HepG2 (cell line): ENCODE data around the gene NCDN. TPM values are rescaled to one million over a fixed set of nuclear protein-coding genes. Genes with fewer than 3 reads are reported as not detected.

ENCODE experiments used
- FLYWCH1 ChIP-seq: sonication (generic); formaldehyde crosslinking; IDR thresholded peaks from 2 replicates; pipeline ENCODE4 v1.8.1; 2023; ENCODE audit warnings: mild to moderate bottlenecking, missing genetic modification reagents
- GATA4 ChIP-seq: sonication (generic); IDR thresholded peaks from 2 replicates; pipeline ENCODE4 v1.6.1; 2016; ENCODE audit warnings: antibody characterized with exemption, low read depth, borderline replicate concordance
- HNF4G ChIP-seq, 2 experiments: sonication (generic) in 1 of 2; formaldehyde crosslinking in 1 of 2; IDR thresholded peaks; 2 replicates each; pipeline versions ENCODE4 v1.4.0 to v1.6.1; 2011 to 2020; ENCODE audit warnings: borderline replicate concordance in 2 of 2, low read depth in 2 of 2, mild to moderate bottlenecking in 2 of 2, low read length in 1 of 2, missing genetic modification reagents in 1 of 2, moderate library complexity in 1 of 2
- HOXA3 ChIP-seq: sonication (generic); formaldehyde crosslinking; IDR thresholded peaks from 2 replicates; pipeline ENCODE4 v1.5.0; 2020; ENCODE audit warnings: missing genetic modification reagents
- IKZF5 ChIP-seq: IDR thresholded peaks from 2 replicates; pipeline ENCODE4 v1.6.1; 2018; ENCODE audit warnings: missing genetic modification reagents, mild to moderate bottlenecking, missing compliant biosample characterization
- ISL2 ChIP-seq: sonication (generic); formaldehyde crosslinking; IDR thresholded peaks from 2 replicates; pipeline ENCODE4 v1.5.0; 2020; ENCODE audit warnings: missing genetic modification reagents
- KDM6A ChIP-seq: IDR thresholded peaks from 2 replicates; pipeline ENCODE4 v1.6.1; 2016; ENCODE audit warnings: low read depth
- RFX1 ChIP-seq: fragments of 450-650 bp; IDR thresholded peaks from 2 replicates; pipeline ENCODE4 v1.6.1; 2017
- SALL1 ChIP-seq: sonication (generic); formaldehyde crosslinking; IDR thresholded peaks from 2 replicates; pipeline ENCODE4 v1.8.0; 2022; ENCODE audit warnings: mild to moderate bottlenecking, missing genetic modification reagents
- SKIL ChIP-seq: sonication (generic); formaldehyde crosslinking; IDR thresholded peaks from 2 replicates; pipeline ENCODE4 v1.8.0; 2022; ENCODE audit warnings: missing genetic modification reagents, mild to moderate bottlenecking, moderate library complexity, borderline replicate concordance
- SOX5 ChIP-seq: IDR thresholded peaks from 2 replicates; pipeline ENCODE4 v1.6.1; 2016; ENCODE audit warnings: borderline replicate concordance
- TIGD3 ChIP-seq: sonication (generic); formaldehyde crosslinking; IDR thresholded peaks from 2 replicates; pipeline ENCODE4 v1.5.1; 2020; ENCODE audit warnings: mild to moderate bottlenecking, missing genetic modification reagents, borderline replicate concordance
- ZBTB7A ChIP-seq: sonication (generic); formaldehyde crosslinking; IDR thresholded peaks from 2 replicates; pipeline ENCODE4 v1.8.0; 2022; ENCODE audit warnings: mild to moderate bottlenecking, missing genetic modification reagents
- ZEB1 ChIP-seq: IDR thresholded peaks from 2 replicates; pipeline ENCODE4 v1.6.1; 2012; ENCODE audit warnings: mild to moderate bottlenecking, low read depth, inconsistent platforms; ENCODE audit not compliant: insufficient replicate concordance
- ZMYM4 ChIP-seq: sonication (generic); formaldehyde crosslinking; IDR thresholded peaks from 2 replicates; pipeline ENCODE4 v1.8.1; 2023; ENCODE audit warnings: mild to moderate bottlenecking, missing genetic modification reagents
- ZNF205 ChIP-seq: IDR thresholded peaks from 2 replicates; pipeline ENCODE4 v1.6.1; 2018; ENCODE audit warnings: missing biosample characterization, missing genetic modification reagents
- ZNF281 ChIP-seq: sonication (generic); formaldehyde crosslinking; IDR thresholded peaks from 2 replicates; pipeline ENCODE4 v1.4.0; 2020; ENCODE audit warnings: missing genetic modification reagents, borderline replicate concordance
- ZNF510 ChIP-seq: sonication (generic); formaldehyde crosslinking; IDR thresholded peaks from 2 replicates; pipeline ENCODE4 v1.4.0; 2020; ENCODE audit warnings: low read depth, mild to moderate bottlenecking, missing genetic modification reagents
- ZNF557 ChIP-seq: sonication (generic); formaldehyde crosslinking; IDR thresholded peaks from 2 replicates; pipeline ENCODE4 v1.4.0; 2020; ENCODE audit warnings: missing genetic modification reagents
- ZNF713 ChIP-seq: sonication (generic); formaldehyde crosslinking; IDR thresholded peaks from 2 replicates; pipeline ENCODE4 v1.4.0; 2020; ENCODE audit warnings: mild to moderate bottlenecking, missing genetic modification reagents
- ZNF782 ChIP-seq: sonication (generic); formaldehyde crosslinking; IDR thresholded peaks from 2 replicates; pipeline ENCODE4 v1.4.0; 2020; ENCODE audit warnings: missing genetic modification reagents, mild to moderate bottlenecking, borderline replicate concordance
- polyA plus RNA-seq, 8 experiments: library from polyadenylated mRNA; depleted of rRNA in 3 of 8; stranded (reverse) in 7 of 8; unstranded in 1 of 8; fragments of >200 nt; fragmentation: Illumina TruSeq in 4 of 8; extraction: Trizol in 4 of 8; gene quantifications; 2 replicates each; pipeline versions ENCODE4 v1.2.1 to v1.2.3, GENCODE V29; 2011 to 2016; ENCODE audit warnings: low read depth in 4 of 8, missing spikeins in 1 of 8, mixed read lengths in 1 of 8; ENCODE audit not compliant: insufficient read depth in 1 of 8
- total RNA-seq, 5 experiments: library from RNA; depleted of rRNA; stranded (reverse); fragments of >200 nt; fragmentation: Illumina TruSeq; extraction: Trizol; gene quantifications; 2 replicates each; pipeline ENCODE4 v1.2.3, GENCODE V29; 2016; ENCODE audit warnings: low read depth in 1 of 5

Gene NCDN
- total and polyA plus RNA-seq, 2 of the 13 experiments (the other 11 are each of a cell fraction or from before 2014, with no cell fraction given), result 6.6 to 9.3 TPM

GRCh38 chr1:35555601-35556477, 1.8 kb upstream of the NCDN start (continued):
- TF ChIP-seq ZNF782 (CRISPR knock-in tag), result no peak
- peak; percentile 39; the same call in 1 of the 2 replicates for TF ChIP-seq ZNF205 (CRISPR knock-in tag)
- no peak for TF ChIP-seq RFX1
- no peak for TF ChIP-seq FLYWCH1 (CRISPR knock-in tag)
- TF ChIP-seq IKZF5 (CRISPR knock-in tag), result peak; percentile 30; the same call in 1 of the 2 replicates
- no peak for TF ChIP-seq ZNF557 (CRISPR knock-in tag)
- no peak for TF ChIP-seq ZMYM4 (CRISPR knock-in tag)
- TF ChIP-seq HOXA3 (CRISPR knock-in tag), result no peak
- TF ChIP-seq SOX5 (CRISPR knock-in tag), result peak; percentile 84
- peak; percentile 87 for TF ChIP-seq SKIL (CRISPR knock-in tag)
- 0 out of 2 replicates have a peak, but pooled peaks have one; percentile 21 for TF ChIP-seq ZNF510 (CRISPR knock-in tag)
- peak; percentile 30 for TF ChIP-seq HNF4G (IDR thresholded peaks at IDR 0.05; ENCODE audit: borderline replicate concordance, low read depth, low read length)
- TF ChIP-seq HNF4G (CRISPR knock-in tag; IDR thresholded peaks at IDR 0.05; ENCODE audit: borderline replicate concordance, low read depth), result no peak
- TF ChIP-seq GATA4, result peak; percentile 52; the same call in 1 of the 2 replicates
- no peak for TF ChIP-seq ZEB1
- TF ChIP-seq ZNF281 (CRISPR knock-in tag), result peak; percentile 86
- TF ChIP-seq SALL1 (CRISPR knock-in tag), result peak; percentile 56; the same call in 1 of the 2 replicates
- no peak for TF ChIP-seq ZNF713 (CRISPR knock-in tag)
- TF ChIP-seq ZBTB7A (CRISPR knock-in tag), result peak; percentile 49; the same call in 1 of the 2 replicates
- peak; percentile 42; the same call in 1 of the 2 replicates for TF ChIP-seq ISL2 (CRISPR knock-in tag)
- no peak for TF ChIP-seq TIGD3
- 0 out of 2 replicates have a peak, but pooled peaks have one; percentile 42 for TF ChIP-seq KDM6A (CRISPR knock-in tag)
